Adrenal gland (tissue), 12 donors: ENCODE measurements around the gene LRRN2. TPM values are rescaled to one million over a fixed set of nuclear protein-coding genes. Genes with fewer than 3 reads are reported as not detected.

ENCODE experiments used
- DNase-seq, 7 donors: peaks; one replicate each; pipeline ENCODE4 v3.0.0-alpha.2; 2019 to 2020
- H3K27ac ChIP-seq, 5 donors: fragments of 200-600 bp; sonication (generic) in 4 of 5; 1 replicate in 3 of 5; 2 replicates in 2 of 5; pipeline versions ENCODE4 v1.5.1 to v1.8.0; 2016 to 2020; ENCODE audit warnings: mild to moderate bottlenecking in 1 of 5
- H3K27me3 ChIP-seq: fragments of 200-600 bp; 2 replicates; pipeline ENCODE4 v1.8.0; 2021
- H3K36me3 ChIP-seq, 2 donors: fragments of 200-600 bp; replicated peaks in 1 of 2; 1 replicate in 1 of 2; 2 replicates in 1 of 2; pipeline versions ENCODE4 v1.5.1 to v1.8.0; 2018 to 2022
- H3K4me1 ChIP-seq, 2 donors: fragments of 200-600 bp; replicated peaks in 1 of 2; 1 replicate in 1 of 2; 2 replicates in 1 of 2; pipeline versions ENCODE4 v1.5.1 to v1.8.0; 2018 to 2021
- H3K4me3 ChIP-seq, 4 donors: fragments of 200-600 bp; sonication (generic) in 3 of 4; one replicate each; pipeline ENCODE4 v1.5.1; 2016 to 2018
- H3K9me3 ChIP-seq, 3 donors: fragments of 200-600 bp; sonication (generic) in 1 of 3; replicated peaks in 1 of 3; 1 replicate in 2 of 3; 2 replicates in 1 of 3; pipeline versions ENCODE4 v1.5.1 to v1.8.0; 2016 to 2021
- CTCF ChIP-seq, 6 experiments: fragments of 450-650 bp in 4 of 6; fragments of 200-600 bp in 2 of 6; sonication (generic) in 1 of 6; IDR thresholded peaks; 1 replicate in 5 of 6; 2 replicates in 1 of 6; pipeline versions ENCODE4 v1.5.1 to v1.8.0; 2016 to 2021; ENCODE audit warnings: antibody characterized with exemption in 6 of 6, mild to moderate bottlenecking in 2 of 6, moderate library complexity in 1 of 6
- POLR2A ChIP-seq, 2 donors: fragments of 450-650 bp; IDR thresholded peaks; one replicate each; pipeline ENCODE4 v1.6.1; 2017; ENCODE audit warnings: antibody characterized with exemption in 2 of 2, mild to moderate bottlenecking in 2 of 2, moderate library complexity in 1 of 2
- WGBS, 4 donors: extraction: QIAGEN DNeasy Blood & Tissue Kit in 2 of 4; methylation state at CpG; one replicate each; pipeline versions ENCODE4 v1.1.5 to v1.1.7; 2013 to 2017; 5-methylcytosine and 5-hydroxymethylcytosine counted together
- intact Hi-C, 2 donors: fragments of 100-400 bp; cut with DNase I; formaldehyde crosslinking; loops; one replicate each; pipeline versions ENCODE4 v1.14.1 to v1.15.0; 2022 to 2023
- polyA plus RNA-seq, 3 donors: library from polyadenylated mRNA; stranded (reverse); fragments of 200-250 nt in 2 of 3; fragments of 350-450 nt in 1 of 3; fragmentation: Illumina TruSeq in 1 of 3; extraction: RNeasy Lipid Tissue Mini Kit (QIAGEN cat#74804) in 1 of 3; gene quantifications; one replicate each; pipeline ENCODE4 v1.2.3, GENCODE V29; 2013 to 2014
- total RNA-seq, 9 donors: library from RNA; depleted of rRNA in 4 of 9; stranded (reverse); fragments of >200 nt in 4 of 9; fragments of 120-200 nt in 1 of 9; fragmentation: NEBNext Ultra II Directional in 1 of 9; extraction: Animal tissue kit (Norgen Biotek cat#: 25700) in 1 of 9; gene quantifications; one replicate each; pipeline versions ENCODE4 v1.1.0 to v1.2.4, GENCODE V29; 2013 to 2023
- donor health status: healthy with polysubstance abuse.
- donor health status: Bipolar disorder and iron deficiency.
- donor health status: DM: yes; HTN: yes; CAD: no.
- donor health status: DM: no; HTN: no; CAD: no.
- donor health status: DM: no; HTN: no; CAD: no.
- donor health status: DM: yes; HTN: yes; CAD: no.

The LRRN2 gene
- total and polyA plus RNA-seq, 12 donors = 1.1 to 8.7 (median 3.2) TPM

- TF ChIP-seq CTCF (IDR thresholded peaks at IDR 0.05) = no peak
- no peak for TF ChIP-seq POLR2A (IDR thresholded peaks at IDR 0.05)
- DNase-seq = no peak
- Histone ChIP-seq H3K27me3 (peaks cover 12% of the 10 kb centered on the region), H3K4me1 (peaks cover 0 to 6% of the 10 kb centered on the region in 2 donors), H3K4me3 (no peak overlapping the region), H3K36me3 (no peaks in the 10 kb centered on the region), H3K27ac (no peak overlapping the region), H3K9me3 (no peaks in the 10 kb centered on the region)
- intact Hi-C loops = no loop called here
- WGBS, 4 donors = 75 to 96% (median 83%) methylated on average over 2 of the region's 2 CpGs
Observed at GRCh38 chr1:204688007-204688406, 2.5 kb upstream of the LRRN2 start.

GRCh38 chr1:204684571-204685235 is 835 bp downstream of the LRRN2 start:
- peak overlapping the region in 1 of 4 donors; percentile 55 for H3K4me3 ChIP-seq
- peak in 1 of 7 donors; percentile 18 for DNase-seq
- H3K4me1 ChIP-seq = peaks cover 0 to 6% of the 10 kb centered on the region in 2 donors
- no peaks in the 10 kb centered on the region for H3K9me3 ChIP-seq
- peaks cover 12% of the 10 kb centered on the region for H3K27me3 ChIP-seq
- 0 to 2% (median 2%) methylated on average over 8 to 42 of the region's 42 CpGs for WGBS, 4 donors
- intact Hi-C loops = no loop called here
- TF ChIP-seq POLR2A (IDR thresholded peaks at IDR 0.05) (no peak), CTCF (IDR thresholded peaks at IDR 0.05) (no peak)
- no peaks in the 10 kb centered on the region for H3K36me3 ChIP-seq
- peak overlapping the region in 2 of 5 donors; percentile 55 to 64 for H3K27ac ChIP-seq

GRCh38 chr1:204684206-204684570 is 1.4 kb downstream of the LRRN2 start:
- H3K9me3 ChIP-seq = no peaks in the 10 kb centered on the region
- no peaks in the 10 kb centered on the region for H3K36me3 ChIP-seq
- H3K27ac ChIP-seq = peak overlapping the region in 2 of 5 donors; percentile 55 to 64
- H3K4me3 ChIP-seq = peak overlapping the region in 1 of 4 donors; percentile 55
- peak in 1 of 7 donors; percentile 22 for DNase-seq
- TF ChIP-seq POLR2A (IDR thresholded peaks at IDR 0.05) = no peak
- TF ChIP-seq CTCF (IDR thresholded peaks at IDR 0.05) = no peak
- 18 to 46% (median 27%) methylated on average over 8 to 14 of the region's 14 CpGs for WGBS, 4 donors
- H3K27me3 ChIP-seq = peaks cover 12% of the 10 kb centered on the region
- peaks cover 0 to 6% of the 10 kb centered on the region in 2 donors for H3K4me1 ChIP-seq
- intact Hi-C loops = no loop called here

GRCh38 chr1:204683284-204684205 is 2.0 kb downstream of the LRRN2 start:
- Histone ChIP-seq H3K27me3 (peaks cover 12% of the 10 kb centered on the region), H3K4me1 (peaks cover 0 to 6% of the 10 kb centered on the region in 2 donors), H3K9me3 (no peaks in the 10 kb centered on the region), H3K36me3 (no peaks in the 10 kb centered on the region), H3K4me3 (peak overlapping the region in 1 of 4 donors; percentile 55), H3K27ac (peak overlapping the region in 2 of 5 donors; percentile 55 to 64)
- TF ChIP-seq CTCF (IDR thresholded peaks at IDR 0.05) = no peak
- no peak for TF ChIP-seq POLR2A (IDR thresholded peaks at IDR 0.05)
- intact Hi-C loops = no loop called here
- no peak for DNase-seq
- 57 to 77% (median 73%) methylated on average over 5 to 10 of the region's 10 CpGs for WGBS, 4 donors
